22Rv1 (cell line): Measurements from ENCODE around the gene TRIM2.

ENCODE experiments used
- ZFX ChIP-seq: fragments of 450-650 bp; IDR thresholded peaks from 2 replicates; pipeline ENCODE4 v1.6.1; 2017; ENCODE audit warnings: antibody characterized with exemption, borderline replicate concordance
- TF ChIP-seq, protein P1 (sequence below): fragments of 450-650 bp; IDR thresholded peaks from 2 replicates; pipeline ENCODE4 v1.5.1; 2017; ENCODE audit warnings: mild to moderate bottlenecking

DNA sequence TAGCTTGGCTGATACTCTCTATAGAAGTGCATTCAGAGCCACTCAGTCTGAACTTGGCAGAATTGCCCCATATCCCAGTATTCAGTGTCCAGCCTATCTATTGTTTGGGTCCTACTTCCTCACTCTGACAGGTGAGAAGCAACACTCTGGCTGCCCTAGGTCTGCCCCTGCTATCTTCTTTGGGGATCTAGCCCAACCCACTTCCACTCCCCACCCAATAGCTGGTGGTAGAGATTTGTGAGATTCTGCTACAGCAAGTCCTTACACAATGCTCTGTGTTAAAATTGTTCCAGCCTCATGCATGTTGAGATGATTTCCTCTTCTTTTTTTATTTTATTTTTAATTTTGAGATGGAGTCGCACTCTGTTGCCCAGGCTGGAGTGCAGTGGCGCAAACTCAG lies 67.6 kb downstream of the TRIM2 start:
- TF ChIP-seq, protein P1, sequence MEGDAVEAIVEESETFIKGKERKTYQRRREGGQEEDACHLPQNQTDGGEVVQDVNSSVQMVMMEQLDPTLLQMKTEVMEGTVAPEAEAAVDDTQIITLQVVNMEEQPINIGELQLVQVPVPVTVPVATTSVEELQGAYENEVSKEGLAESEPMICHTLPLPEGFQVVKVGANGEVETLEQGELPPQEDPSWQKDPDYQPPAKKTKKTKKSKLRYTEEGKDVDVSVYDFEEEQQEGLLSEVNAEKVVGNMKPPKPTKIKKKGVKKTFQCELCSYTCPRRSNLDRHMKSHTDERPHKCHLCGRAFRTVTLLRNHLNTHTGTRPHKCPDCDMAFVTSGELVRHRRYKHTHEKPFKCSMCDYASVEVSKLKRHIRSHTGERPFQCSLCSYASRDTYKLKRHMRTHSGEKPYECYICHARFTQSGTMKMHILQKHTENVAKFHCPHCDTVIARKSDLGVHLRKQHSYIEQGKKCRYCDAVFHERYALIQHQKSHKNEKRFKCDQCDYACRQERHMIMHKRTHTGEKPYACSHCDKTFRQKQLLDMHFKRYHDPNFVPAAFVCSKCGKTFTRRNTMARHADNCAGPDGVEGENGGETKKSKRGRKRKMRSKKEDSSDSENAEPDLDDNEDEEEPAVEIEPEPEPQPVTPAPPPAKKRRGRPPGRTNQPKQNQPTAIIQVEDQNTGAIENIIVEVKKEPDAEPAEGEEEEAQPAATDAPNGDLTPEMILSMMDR, result no peak
- no peak for TF ChIP-seq ZFX
